Heart left ventricle (tissue), 13 donors: ENCODE measurements around the gene LRRC74B.
"Not testable (repeated sequence)": the region's sequence is repeated elsewhere in the genome, so short reads cannot be mapped to it uniquely, and the experiment has no call there.

Experiments
- POLR2A ChIP-seq, 2 donors: fragments of 450-650 bp; IDR thresholded peaks; one replicate each; pipeline ENCODE4 v1.6.1; 2017; ENCODE audit warnings: antibody characterized with exemption in 2 of 2, mild to moderate bottlenecking in 2 of 2, moderate library complexity in 2 of 2
- TF ChIP-seq, protein P1 (sequence below), 12 donors: fragments of 200-600 bp; sonication (generic) in 4 of 12; IDR thresholded peaks; one replicate each; pipeline versions ENCODE4 v1.5.0 to v1.8.0; 2018 to 2022; ENCODE audit warnings: antibody characterized with exemption in 12 of 12, mild to moderate bottlenecking in 5 of 12
- donor health status: ischemic (EF 13 %, LVEDD 7.1; RV severe dilation, severe dysfunction).
- donor health status: DM: no; HTN: yes; CAD: no.
- donor health status: DM: no; HTN: no; CAD: no.
- donor health status: ischemic (EF 25% LVEDD 6.9; RV normal size, moderate dysfunction).
- donor health status: ischemic (EF 25% LVEDD 5.7; RV mildly dilated, moderate dysfunction).
- donor health status: ischemic (EF 35%, LVEDD 5.7; RV mildly dilated, moderate dysfunction).
- donor health status: nonischemic (EF 11% LVEDD 7.7; RV severe dilation, severe dysfunction).
- donor health status: DM: yes; HTN: yes; CAD: no.
- donor health status: PGD.
- donor health status: ischemic (EF 29% LVEDD 5.4; RV normal size, mild dysfunction).
- donor health status: nonischemic (EF 23%, LVEDD 6.1; RV moderate dilation, normal function).

DNA sequence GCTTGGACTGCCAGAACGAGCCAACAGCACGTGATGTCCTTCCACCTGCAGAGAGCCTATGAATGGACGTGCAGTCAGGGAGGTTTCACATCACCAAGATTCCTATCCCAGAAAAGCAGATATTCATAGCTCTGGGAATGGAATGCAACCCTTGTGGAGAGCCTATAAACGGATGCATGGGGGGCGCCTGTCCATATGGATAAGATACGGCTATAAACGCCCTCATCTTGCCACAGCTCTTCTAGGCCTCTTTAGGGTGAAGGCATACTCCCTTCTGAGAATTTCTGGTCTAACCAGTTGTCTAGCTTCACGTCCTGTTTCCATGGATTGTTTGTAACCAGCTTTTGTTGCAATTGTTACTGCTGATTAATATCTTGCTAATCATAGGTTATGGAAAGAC lies 26.1 kb downstream of the LRRC74B start:
- TF ChIP-seq, protein P1, sequence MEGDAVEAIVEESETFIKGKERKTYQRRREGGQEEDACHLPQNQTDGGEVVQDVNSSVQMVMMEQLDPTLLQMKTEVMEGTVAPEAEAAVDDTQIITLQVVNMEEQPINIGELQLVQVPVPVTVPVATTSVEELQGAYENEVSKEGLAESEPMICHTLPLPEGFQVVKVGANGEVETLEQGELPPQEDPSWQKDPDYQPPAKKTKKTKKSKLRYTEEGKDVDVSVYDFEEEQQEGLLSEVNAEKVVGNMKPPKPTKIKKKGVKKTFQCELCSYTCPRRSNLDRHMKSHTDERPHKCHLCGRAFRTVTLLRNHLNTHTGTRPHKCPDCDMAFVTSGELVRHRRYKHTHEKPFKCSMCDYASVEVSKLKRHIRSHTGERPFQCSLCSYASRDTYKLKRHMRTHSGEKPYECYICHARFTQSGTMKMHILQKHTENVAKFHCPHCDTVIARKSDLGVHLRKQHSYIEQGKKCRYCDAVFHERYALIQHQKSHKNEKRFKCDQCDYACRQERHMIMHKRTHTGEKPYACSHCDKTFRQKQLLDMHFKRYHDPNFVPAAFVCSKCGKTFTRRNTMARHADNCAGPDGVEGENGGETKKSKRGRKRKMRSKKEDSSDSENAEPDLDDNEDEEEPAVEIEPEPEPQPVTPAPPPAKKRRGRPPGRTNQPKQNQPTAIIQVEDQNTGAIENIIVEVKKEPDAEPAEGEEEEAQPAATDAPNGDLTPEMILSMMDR (IDR thresholded peaks at IDR 0.05): not testable (repeated sequence)
- not testable (repeated sequence) for TF ChIP-seq POLR2A (IDR thresholded peaks at IDR 0.05)
